B cell (primary cell): ENCODE measurements around the gene TPP1.

Experiments
- CTCF ChIP-seq: fragments of 200-600 bp; IDR thresholded peaks from one replicate; pipeline ENCODE4 v1.8.0; 2022; ENCODE audit warnings: antibody characterized with exemption, mild to moderate bottlenecking
- EZH2 ChIP-seq: IDR thresholded peaks from 2 replicates; pipeline ENCODE4 v1.6.1; 2012; ENCODE audit warnings: borderline replicate concordance, low read depth, mild to moderate bottlenecking, moderate library complexity, low read length; ENCODE audit not compliant: insufficient read depth, poor library complexity, severe bottlenecking

GRCh38 chr11:6632116-6633073, 13.2 kb upstream of the TPP1 start:
- TF ChIP-seq CTCF (no peak), EZH2 (no peak)
